SK-MEL-5 (cell line): Measurements from ENCODE around the gene ATR. TPM values are rescaled to one million over a fixed set of nuclear protein-coding genes. Genes with fewer than 3 reads are reported as not detected.
"Not testable (repeated sequence)": the region's sequence is repeated elsewhere in the genome, so short reads cannot be mapped to it uniquely, and the experiment has no call there.

Source experiments
- DNase-seq: peaks from one replicate; pipeline ENCODE4 v3.0.0-alpha.2; 2016; ENCODE audit warnings: low read depth, low spot score
- in situ Hi-C: cut with HindIII; loops from 2 replicates; pipeline ENCODE4 v1.10.0; 2016; ENCODE audit warnings: low sequenced_read_pairs, high pct_unique_total_duplicates, low pct_unique_long_range_greater_than_20kb
- total RNA-seq: library from RNA; depleted of rRNA; stranded (reverse); fragments of >200 nt; shearing (Covaris generic); gene quantifications from 2 replicates; pipeline ENCODE4 v1.2.3, GENCODE V29; 2014

The ATR gene
- total RNA-seq, 1 experiment from 2014 or later, result 26.0 TPM

DNA sequence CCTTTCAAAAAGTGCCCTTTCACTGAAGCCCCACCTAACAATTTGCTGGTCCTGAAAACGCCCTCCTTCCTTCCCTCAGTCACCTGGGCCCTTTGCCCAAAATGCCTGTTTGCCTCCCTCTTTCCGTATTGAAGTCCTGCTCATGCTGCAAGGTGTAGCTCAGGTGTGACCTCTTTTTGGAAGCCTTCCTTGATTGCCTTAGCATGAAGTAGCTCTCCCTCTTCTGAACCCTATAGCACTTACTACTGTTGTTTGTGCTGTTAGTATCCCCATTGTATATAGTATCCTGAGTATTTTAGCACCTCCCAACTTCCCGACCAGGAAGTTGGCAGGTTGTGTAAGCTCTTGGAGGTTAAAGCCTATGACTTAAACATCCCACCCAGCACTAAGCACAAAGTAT, 19.4 kb upstream of the ATR start:
- in situ Hi-C loops, result no loop called here
- no peak for DNase-seq

DNA sequence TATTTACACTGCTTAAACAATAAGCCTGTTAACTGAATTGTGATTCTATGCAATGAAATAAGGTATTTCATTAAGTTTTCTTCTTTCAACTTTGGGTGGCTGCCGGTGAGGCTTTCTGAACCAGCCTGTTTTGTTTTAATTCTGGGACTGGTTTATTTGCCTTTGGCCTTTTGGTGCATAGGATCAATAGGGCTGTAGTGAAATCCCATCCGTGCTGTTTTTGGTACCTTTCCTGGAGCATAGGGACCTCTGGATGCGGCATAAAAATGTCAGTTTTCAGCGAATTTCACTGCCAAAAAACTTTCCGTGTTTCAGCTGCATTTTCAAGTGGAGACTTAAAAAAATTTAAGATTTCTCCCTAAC, 18.2 kb upstream of the ATR start:
- in situ Hi-C loops, result no loop called here
- no peak for DNase-seq

- in situ Hi-C loops, result no loop called here
- DNase-seq, result peak; percentile 83
Observed at GRCh38 chr3:142595951-142596725, 17.6 kb upstream of the ATR start, which contains the start of gene PLS1. Gene PLS1 (plus strand): TSS chr3:142596393. CDS start chr3:142664238, 67,845 bp downstream.

DNA sequence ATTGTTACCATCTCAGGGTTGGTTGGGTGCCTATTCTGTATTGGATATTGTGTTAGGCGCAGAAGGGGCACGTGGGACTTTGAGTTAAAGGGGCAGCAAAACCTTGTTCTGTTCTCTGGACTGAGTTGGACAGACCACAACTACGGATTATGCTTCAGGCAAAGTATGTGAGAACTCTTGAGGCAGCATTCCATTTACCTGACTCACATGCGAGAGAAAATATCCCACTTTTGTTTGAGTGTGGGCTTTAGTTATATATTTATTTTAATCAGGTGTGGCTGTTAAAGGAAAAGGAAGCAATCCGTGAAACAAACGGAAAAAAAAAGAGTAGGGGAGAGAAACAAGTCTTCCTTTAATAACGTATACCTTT, 17.0 kb upstream of the ATR start:
- in situ Hi-C loops, result no loop called here

DNA sequence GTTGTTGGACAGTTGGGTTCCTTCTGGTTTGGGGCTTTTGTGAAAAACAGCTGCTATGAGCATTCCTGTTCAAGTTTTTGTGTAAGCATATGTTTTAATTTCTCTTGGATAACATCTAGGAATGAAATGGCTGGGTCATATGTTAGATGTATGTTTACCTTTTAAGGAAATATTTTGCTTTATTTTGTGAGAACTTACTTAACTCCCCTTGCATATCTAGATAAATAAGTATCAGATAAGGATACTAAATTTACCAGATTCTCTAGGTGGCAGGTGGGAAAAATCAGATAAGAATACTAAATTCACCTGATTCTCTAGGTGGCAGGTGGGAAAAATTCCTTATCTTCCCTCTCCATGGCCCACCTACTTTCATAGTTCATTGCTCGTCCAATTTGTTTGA, 16.6 kb upstream of the ATR start:
- no peak for DNase-seq
- in situ Hi-C loops, result no loop called here

More for the DNA sequence above, 17.0 kb upstream of the ATR start:
- DNase-seq, result peak; percentile 29

DNA sequence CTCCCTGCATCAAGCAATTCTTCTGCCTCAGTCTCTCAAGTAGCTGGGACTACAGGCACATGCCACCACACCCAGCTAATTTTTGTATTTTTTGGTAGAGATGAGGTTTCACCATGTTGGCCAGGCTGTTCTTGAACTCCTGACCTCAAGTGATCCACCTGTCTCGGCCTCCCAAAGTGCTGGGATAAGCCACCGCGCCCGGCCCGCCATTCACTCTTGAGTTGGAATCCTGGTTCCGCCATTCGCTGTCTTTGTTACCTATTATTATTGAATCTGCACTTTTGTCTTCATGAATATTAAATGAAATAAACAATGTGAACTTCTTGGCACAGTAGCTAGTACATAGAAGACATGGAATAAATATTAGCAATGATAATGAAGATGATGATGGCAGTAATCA, 13.7 kb upstream of the ATR start:
- in situ Hi-C loops, DNase-seq: not testable (repeated sequence)

- DNase-seq, result no peak
- in situ Hi-C loops, result no loop called here
Observed at GRCh38 chr3:142588703-142589102, 10.2 kb upstream of the ATR start.

DNA sequence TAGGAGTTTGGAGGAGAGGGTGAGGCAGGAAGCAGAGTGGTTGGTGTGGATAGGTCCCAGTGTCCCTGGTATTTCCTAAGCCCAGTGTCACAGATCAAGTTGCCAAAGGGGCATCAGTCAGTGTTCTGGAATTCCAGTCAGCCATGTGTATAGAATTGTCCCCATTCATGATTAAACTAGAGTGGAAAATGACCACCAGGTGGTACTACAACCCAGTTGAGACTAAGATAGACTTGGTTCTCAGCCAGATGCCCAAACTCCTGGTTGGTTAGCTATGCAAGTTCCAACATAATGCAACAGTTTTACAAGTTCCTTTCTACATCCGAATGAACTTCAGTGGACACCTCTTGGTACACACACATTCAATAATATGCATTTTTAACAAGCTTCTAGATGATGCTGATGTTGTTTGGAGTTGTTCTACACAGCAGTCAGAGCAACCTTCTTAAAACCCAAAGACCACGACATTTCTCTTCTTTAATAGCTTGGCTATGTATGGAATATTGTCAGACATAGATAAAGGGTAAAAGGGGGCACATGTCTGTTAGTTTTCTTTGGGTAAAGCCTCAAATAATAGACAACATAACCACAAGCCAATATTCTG, 8.4 kb upstream of the ATR start:
- peak; percentile 86 for DNase-seq
- in situ Hi-C loops, result no loop called here

DNA sequence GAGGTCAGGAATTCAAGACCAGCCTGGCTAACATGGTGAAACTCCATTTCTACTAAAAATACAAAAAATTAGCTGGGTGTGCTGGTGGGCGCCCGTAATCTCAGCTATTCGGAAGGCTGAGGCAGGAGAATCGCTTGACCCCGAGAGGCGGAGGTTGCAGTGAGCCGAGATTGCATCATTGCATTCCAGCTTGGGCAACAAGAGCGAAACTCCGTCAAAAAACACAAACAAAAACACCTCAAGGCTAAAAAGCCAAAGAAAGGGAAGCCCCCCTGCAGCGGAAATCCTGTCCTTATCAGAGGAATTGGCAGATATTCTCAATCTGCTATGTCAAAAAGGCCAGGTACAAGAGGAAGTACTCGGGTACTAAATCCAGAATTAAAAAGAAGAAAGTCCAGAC, 2.5 kb upstream of the ATR start:
- DNase-seq, in situ Hi-C loops: not testable (repeated sequence)

DNA sequence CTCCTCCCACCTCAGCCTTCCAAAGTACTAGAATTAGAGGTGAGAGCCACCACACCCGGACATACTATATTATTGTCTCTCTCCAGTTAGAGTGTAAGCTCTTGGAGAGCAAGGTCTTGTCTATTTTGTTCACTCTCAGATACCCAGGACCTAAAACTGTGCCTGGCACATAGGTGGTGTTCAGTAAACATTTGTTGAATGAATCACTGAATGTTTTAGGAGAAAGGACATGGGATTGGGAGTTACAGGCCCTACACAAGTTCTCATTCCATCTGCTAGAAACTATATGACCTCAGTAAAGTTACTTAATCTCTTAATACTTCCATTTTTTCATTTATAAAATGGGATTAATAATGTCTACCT, 1.5 kb upstream of the ATR start:
- DNase-seq, result no peak
- in situ Hi-C loops, result no loop called here

DNA sequence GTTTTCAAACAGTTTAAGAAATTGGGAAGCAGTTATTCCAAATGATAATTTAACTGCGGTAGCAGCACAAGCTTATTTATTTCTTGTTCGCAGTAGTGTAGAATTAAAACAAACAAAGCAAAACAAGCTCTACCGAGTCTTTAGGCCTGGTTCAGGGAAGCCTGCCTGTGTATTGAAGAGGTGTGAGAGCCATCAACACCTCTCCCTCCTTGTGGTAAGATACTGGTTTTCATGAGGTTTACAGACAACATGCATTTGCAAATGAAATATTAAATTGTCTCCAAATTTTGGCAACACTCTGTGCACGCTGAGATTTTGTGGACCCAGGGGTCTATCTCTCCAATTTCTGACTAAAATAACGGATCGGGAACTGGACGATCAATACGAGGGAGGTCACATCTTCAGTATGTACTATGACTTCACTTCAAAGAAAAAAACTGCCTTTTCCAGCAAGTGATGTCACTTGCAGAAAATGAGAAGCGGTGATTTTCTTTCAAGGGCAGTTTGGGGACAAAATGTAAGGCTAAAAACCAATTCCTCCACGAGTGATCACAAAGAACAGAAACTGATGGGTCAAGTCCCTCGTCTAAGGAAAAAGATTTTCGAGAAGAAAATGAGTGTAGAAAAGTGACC, 721 bp downstream of the ATR start:
- in situ Hi-C loops, result no loop called here
- DNase-seq, result no peak

DNA sequence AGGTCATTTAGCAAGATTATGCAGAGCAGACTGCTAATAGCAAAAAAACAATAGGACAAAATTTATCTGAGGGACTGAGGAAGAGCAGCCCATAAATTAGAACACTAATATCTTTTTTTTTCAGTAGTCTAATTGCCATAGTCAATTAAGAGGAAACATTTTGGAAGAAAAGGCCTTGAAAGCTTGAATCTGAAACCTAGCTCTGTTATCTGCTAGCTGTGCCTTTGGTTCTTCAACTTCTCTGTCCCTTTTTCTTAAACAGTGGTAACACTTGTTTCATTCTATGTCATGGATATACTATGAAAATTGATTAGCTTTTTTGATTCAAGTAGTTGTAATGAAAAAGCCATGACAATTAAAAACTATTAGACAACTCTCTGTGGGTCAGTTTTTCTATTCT, 1.7 kb downstream of the ATR start:
- in situ Hi-C loops, result no loop called here
- no peak for DNase-seq

GRCh38 chr3:142574665-142575064, 3.9 kb downstream of the ATR start:
- DNase-seq, result no peak
- in situ Hi-C loops, result no loop called here

DNA sequence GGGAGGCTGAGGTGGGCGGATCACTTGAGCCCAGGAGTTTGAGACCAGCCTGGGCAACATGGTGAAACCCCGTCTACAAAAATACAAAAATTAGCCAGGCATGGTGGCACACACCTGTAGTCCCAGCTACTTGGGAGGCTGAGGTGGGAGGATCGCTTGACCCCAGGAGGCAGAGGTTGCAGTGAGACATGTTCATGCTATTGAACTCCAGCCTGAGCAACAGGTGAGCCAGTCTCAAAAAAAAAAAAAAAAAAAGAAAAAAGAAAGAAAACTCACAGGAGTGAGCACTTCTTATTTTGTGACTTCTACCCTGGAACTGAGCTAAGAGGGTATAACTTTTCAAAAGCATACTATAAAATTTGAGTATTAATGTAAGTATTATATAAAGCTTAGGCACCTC, 4.3 kb downstream of the ATR start:
- in situ Hi-C loops, DNase-seq: not testable (repeated sequence)

- in situ Hi-C loops, result not testable (repeated sequence)
Observed at GRCh38 chr3:142569422-142569821, 9.1 kb downstream of the ATR start.

DNA sequence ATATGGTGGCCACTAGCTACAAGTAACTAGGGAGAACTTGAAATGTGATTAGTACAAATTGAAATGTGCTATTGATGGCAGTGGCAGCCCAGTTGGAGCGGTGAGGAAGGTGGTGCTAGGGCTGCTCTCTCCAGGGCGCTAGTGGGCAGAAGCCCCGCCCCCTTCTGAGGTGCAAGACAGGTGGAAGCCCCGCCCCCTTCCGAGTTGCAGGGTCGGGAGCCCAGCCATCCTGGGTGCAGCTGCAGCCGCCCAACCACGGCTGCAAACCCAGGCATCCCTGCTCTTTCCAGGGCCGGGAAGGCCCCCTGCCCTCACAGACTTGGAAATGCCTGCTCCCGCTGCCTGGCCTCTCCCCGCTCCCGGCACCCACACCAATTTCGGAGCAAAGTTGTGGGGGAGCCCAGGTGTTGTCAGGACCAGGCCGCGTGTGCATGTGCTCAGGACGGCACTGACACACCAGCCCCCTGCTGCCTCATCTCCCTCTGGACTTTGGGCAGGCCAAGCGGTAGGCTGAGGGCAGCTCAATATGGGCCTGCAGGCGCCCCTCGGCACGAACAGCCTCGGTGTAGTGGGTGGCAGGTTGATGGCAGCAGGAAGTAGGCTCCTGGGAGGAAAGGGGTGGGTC, 10.0 kb downstream of the ATR start:
- no peak for DNase-seq
- in situ Hi-C loops, result no loop called here

More at GRCh38 chr3:142569422-142569821, 9.1 kb downstream of the ATR start:
- DNase-seq, result not testable (repeated sequence)

DNA sequence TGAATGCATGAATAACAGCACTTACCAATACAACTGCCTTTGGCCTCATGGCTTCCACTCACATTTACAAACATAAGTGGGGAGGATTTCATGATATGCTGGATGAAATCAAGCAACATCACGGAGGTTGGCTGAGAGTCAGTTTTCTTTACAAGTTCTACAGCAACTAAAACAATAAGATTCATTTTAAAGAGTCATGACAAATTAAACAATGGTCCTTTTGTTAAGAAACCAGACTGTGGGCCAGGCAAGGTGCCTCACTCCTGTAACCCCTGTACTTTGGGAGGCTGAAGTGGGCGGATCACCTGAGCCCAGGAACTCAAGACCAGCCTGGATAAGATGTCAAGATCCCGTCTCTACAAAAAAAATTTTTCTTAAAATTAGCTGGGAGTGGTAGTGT, 12.4 kb downstream of the ATR start:
- DNase-seq, result peak; percentile 62
- in situ Hi-C loops, result no loop called here

GRCh38 chr3:142563496-142563997, 15.0 kb downstream of the ATR start:
- no peak for DNase-seq
- in situ Hi-C loops, result no loop called here
